Activated CD8-positive, alpha-beta memory T cell treated with anti-CD3 and anti-CD28 coated beads, Interleukin-2, amount 50 U/mL, for 4 hours (primary cell): ENCODE results near the gene KRTDAP.
A peak's percentile ranks its signal among the peaks of the same experiment; 100 is the strongest.

ENCODE experiments used
- DNase-seq: peaks from one replicate; pipeline ENCODE4 v3.0.0-alpha.2; 2020

Gene KRTDAP

DNA sequence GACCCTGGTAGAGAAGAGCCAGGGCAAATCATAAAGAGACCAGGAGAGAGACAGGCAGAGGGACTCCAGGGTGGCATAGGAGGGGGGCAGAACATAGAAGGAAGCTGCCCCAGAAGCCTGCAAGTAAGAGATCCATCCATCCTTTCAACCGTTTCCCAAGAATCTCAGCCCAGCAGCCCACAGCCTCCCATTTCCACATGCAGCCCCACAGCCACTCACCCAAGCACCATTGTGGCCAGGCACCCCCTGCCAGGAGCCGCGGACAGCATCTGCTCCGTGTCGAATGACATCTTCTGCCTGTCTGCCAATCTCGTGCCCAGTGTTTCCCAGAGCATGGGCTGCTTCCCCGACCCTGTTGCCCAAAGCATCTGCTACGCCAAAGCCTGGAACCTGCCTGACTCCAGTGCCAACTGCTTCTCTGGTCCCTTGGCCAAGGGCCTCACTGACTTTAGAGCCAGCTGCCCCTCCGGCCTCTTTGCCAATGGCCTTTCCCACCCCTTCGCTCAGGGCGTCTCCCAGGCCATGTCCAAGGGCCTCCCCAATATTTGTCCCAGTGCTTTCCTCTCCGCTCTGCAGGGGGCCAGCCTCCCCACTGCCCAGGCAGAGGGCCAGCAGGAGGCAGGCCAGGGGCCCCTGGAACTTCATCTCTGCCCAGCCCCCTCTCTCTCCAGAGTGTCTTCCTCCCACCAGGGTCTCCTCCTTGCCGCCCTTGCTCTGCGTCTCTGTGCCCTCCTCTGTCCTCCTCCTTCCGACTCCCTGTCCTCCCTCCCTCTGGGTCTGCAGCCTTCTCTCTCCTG lies 22.8 kb upstream of the KRTDAP start:
- DNase-seq, result no peak

DNA sequence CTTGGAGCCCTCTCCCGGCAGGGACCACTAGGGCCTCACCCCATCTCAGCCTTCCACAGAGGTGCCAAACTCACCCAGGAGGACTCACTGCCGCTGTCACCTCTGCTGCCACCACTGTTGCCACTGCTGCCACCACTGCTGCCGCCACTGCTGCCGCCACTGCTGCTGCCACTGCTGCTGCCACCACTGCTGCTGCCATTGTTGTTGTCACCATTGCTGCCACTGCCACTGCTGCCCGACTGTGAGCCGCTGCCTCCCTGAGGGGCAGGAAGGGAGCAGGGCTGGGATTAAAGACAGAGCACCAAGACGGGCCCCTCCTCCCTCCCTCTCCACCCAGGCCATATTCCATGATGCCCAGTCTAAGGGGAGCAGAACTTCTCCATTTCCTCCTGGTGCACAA lies 21.1 kb upstream of the KRTDAP start:
- no peak for DNase-seq

- DNase-seq, result no peak
Observed at GRCh38 chr19:35510626-35510964, 20.3 kb upstream of the KRTDAP start.

DNA sequence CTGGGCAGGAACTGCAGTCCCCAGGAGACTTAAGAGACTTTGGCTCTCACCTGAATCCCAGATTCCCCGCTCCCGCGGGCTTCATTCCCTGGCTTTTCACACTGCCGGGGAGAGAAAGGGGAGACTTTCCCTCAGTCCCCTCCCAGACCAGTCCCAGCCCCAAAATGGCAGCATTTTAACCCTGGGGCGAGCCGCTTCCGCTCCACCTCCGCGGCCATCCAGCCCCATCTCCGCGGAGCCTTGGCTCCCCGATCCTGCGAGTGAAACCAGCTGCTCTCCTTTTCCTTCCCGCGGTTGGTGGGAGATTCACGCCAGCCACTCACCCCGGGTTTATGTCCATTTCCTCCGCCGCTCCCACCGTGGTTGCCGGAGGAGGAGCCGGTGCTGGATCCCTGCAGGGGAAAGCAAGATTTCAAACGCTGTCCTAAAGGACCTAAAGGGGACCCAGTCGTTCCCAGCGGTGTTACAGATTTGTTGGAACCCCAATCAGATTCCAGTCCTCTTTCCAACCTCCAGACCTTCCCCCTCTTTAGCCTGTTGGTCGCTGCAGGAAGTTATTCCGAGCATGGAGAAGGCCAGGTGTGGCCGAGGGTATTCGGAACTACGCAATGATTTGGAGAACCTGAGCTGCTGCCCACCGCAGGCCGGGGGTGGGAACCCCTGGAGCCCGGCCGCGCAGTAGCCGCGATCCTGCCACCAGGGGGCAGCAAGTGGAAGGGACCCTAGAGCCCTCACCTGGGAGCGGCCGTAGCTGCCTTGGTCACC lies 19.8 kb upstream of the KRTDAP start:
- peak; percentile 81 for DNase-seq

DNA sequence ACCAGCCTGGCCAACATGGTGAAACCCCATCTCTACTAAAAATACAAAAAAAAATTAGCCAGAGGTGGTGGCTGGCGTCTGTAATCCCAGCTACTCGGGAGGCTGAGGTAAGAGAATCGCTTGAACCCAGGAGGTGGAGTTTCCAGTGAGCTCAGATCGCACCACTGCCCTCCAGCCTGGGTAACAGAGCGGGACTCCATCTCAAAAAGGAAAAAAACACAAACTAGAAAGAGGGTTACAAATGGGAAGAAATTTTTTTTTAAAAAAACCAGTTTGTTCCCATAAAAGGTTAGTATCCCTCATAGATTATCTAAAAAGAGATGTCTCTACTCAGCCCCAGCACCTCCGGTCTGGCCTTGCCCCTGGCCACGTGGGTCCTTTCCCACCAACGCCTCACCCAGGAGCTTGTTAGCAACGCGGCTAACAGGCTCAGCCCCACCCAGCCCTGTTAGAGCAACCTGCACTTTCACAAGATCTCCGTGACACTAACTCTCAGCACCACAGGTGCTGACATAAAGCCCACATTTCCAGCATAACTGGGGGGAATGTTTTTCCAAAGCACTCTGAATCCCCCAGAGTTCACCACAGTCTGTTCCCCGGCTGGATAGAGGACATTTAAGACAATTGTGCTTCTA lies 18.9 kb upstream of the KRTDAP start:
- DNase-seq, result peak; percentile 29

- no peak for DNase-seq
Observed at GRCh38 chr19:35508129-35508528, 17.9 kb upstream of the KRTDAP start.

DNA sequence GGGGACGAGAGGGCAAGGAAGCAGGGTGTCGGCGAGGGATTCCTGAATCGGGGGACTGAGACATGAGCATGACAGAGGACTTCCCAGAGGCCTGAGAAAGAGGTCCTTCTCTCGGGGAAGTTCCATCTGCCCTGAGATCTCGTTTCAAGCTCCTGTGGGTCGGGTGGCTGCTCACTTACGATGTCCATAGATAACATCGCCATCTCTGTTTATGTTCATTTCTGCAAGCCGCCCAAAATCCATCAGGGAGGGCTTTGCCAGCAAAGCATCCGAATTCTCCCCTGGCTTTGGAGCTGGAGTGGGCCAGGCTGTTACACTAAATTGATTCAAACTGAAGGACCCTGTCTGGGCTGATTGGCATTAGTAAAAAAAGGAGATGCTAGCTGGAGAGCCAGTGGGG lies 17.3 kb upstream of the KRTDAP start:
- DNase-seq, result no peak

- DNase-seq, result no peak
Observed at GRCh38 chr19:35506011-35506410, 15.7 kb upstream of the KRTDAP start.

GRCh38 chr19:35502751-35503150 lies 12.5 kb upstream of the KRTDAP start:
- no peak for DNase-seq

DNA sequence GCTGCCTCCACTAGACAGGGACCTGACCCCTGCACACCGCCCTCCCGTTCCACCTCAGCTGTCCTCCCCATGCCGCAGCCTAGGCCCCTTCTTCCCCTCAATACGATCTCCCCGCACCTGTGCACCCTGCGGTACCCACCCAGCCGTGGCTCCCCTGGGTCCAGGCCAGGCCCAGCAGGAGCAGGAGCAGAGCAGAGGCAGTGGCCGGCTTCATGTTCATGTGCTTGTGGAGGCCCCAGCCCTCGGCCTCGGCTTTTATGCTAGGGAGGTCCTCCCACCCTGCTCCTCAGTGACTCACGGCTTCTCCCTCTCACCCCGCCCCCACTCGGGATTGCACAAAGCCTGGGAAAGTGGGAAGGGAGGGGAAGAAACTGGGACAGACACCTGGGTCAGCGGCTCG lies 11.4 kb upstream of the KRTDAP start:
- DNase-seq, result no peak

- DNase-seq, result no peak
Observed at GRCh38 chr19:35500611-35501010, 10.3 kb upstream of the KRTDAP start.

GRCh38 chr19:35498984-35499527 lies 8.8 kb upstream of the KRTDAP start:
- DNase-seq, result no peak

DNA sequence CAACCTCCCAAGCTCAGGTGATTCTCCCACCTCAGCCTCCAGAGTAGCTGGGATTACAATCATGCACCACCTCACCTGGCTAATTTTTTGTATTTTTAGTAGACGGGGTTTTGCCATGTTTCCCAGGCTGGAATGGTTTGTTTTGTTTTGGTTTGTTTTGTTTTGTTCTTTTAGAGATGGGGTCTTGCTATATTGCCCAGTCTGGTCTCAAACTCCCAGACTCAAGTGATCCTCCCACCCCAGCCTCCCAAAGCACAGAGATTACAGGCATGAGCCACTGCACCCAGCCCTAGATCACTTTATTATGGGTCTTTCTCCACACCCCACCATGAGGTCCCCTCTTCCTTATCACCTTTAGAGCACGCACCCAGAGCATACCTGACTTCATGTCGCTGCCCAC lies 8.0 kb upstream of the KRTDAP start:
- no peak for DNase-seq

GRCh38 chr19:35497406-35497805 lies 7.1 kb upstream of the KRTDAP start:
- DNase-seq, result no peak

DNA sequence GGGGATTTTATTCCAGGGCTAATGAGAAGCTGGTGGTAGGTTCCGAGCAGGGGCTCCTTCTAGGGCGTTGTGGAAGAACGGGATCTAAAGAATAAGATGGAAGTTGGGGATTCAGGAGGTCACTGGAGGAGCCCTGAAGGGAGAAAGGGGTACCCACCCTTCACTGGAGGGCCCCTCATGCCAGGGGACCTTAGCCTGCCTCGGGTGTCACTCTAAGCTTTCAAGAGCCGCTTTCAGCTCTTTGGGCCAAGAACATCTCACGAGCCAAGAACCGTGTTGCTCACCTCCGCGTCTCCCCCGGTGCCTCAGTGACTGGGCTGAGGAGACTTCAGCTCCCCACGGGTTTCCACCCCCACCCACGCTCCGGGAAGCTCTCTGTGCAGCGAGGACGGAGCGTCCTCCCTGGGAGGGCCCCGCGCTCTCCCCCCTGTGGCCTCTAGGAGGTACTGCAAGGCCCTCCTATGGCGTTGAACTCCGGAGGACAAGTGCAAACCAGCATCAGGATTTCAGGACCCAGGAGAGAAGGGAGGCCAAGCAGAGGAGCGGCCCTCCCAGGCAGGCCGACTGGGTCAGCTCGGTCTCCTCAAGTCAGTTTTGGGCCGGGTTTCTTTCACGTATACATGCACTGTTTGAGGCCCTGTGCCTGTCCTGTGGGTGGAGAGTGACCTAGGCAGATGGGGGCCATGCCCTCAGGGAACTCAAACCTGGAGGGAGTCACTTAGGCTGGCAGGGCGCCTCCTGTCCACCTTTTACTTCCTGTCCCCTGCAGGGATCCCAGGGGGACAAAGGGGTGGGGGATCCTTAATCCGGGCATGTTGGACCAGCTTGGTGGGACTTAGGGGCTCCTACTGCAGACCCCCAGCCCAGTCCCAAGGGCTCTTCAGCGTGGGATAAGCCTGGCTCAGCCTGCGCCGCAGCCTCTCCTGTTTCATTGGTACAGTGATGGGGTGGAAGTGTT lies 5.1 kb upstream of the KRTDAP start:
- peak; percentile 84 for DNase-seq

- no peak for DNase-seq
Observed at GRCh38 chr19:35493971-35494370, 3.7 kb upstream of the KRTDAP start.

- no peak for DNase-seq
Observed at GRCh38 chr19:35491836-35492360, 1.6 kb upstream of the KRTDAP start.

- no peak for DNase-seq
Observed at GRCh38 chr19:35488677-35489076, 1.6 kb downstream of the KRTDAP start.

DNA sequence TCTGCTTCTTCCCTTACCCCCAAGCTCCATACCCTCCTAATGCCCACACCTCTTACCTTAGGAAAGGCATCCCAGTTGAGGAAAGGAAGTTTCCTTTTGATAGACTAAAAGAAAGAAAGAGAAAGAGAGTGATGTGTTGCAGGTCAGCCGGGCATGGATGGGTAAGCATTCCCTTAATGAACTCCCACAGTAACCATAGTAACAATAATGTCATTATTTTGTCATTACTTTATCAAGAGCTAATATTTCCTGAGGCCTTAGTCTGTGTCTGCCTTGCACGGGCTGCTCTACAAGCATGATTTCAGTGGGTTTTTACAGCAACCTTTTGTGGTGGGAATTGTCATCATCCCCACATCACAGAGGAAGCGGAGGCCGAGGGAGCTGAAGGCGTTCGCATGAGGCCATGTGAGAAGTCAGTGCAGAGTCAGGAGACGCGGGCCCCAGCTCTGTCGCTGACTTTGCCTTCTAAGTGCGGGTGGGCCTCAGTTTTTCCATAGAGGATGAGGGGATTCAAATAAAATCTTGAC lies 2.5 kb downstream of the KRTDAP start:
- DNase-seq, result no peak

- DNase-seq, result no peak
Observed at GRCh38 chr19:35486268-35486708, 4.0 kb downstream of the KRTDAP start.

- DNase-seq, result no peak
Observed at GRCh38 chr19:35484252-35485036, 5.8 kb downstream of the KRTDAP start.
